GM23338 (cell line): ENCODE results near the gene TMEM63B. TPM values are rescaled to one million over a fixed set of nuclear protein-coding genes. Genes with fewer than 3 reads are reported as not detected.

Experiments used
- ATAC-seq: fragments of 200-7000 bp; cut with Tn5 transposase; 3 replicates; pipeline ENCODE4 v1.9.1; 2020
- DNase-seq: peaks from one replicate; pipeline ENCODE4 v3.0.0-alpha.2; 2015; ENCODE audit warnings: low spot score
- H2AFZ ChIP-seq: fragments of 200-600 bp; sonication (generic); 2 replicates; pipeline ENCODE4 v1.8.0; 2016; ENCODE audit warnings: antibody characterized with exemption, mild to moderate bottlenecking, moderate library complexity
- H3F3A ChIP-seq: fragments of 200-600 bp; sonication (generic); replicated peaks from 2 replicates; pipeline ENCODE4 v1.8.0; 2017; ENCODE audit warnings: antibody characterized with exemption, mixed run types, low read depth
- H3K27ac ChIP-seq: fragments of 200-600 bp; sonication (generic); 2 replicates; pipeline ENCODE4 v1.6.1; 2016; ENCODE audit warnings: low read depth
- H3K27me3 ChIP-seq: fragments of 200-600 bp; sonication (generic); 2 replicates; pipeline ENCODE4 v1.8.0; 2016; ENCODE audit warnings: mild to moderate bottlenecking, mixed run types, moderate library complexity; ENCODE audit not compliant: insufficient read depth
- H3K36me3 ChIP-seq: fragments of 200-600 bp; sonication (generic); 2 replicates; pipeline ENCODE4 v1.8.0; 2016; ENCODE audit warnings: mild to moderate bottlenecking; ENCODE audit not compliant: insufficient read depth
- H3K4me1 ChIP-seq: fragments of 200-600 bp; sonication (generic); 2 replicates; pipeline ENCODE4 v1.8.0; 2016; ENCODE audit warnings: mild to moderate bottlenecking, moderate library complexity; ENCODE audit not compliant: insufficient read depth
- H3K4me2 ChIP-seq: fragments of 200-600 bp; sonication (generic); 2 replicates; pipeline ENCODE4 v1.7.1; 2017; ENCODE audit warnings: mixed run types
- H3K4me3 ChIP-seq: fragments of 200-600 bp; sonication (generic); 2 replicates; pipeline ENCODE4 v1.6.1; 2016; ENCODE audit warnings: mixed run types
- H3K79me2 ChIP-seq: fragments of 200-600 bp; sonication (generic); replicated peaks from 2 replicates; pipeline ENCODE4 v1.8.0; 2017; ENCODE audit warnings: mild to moderate bottlenecking; ENCODE audit not compliant: insufficient read depth
- H3K9me2 ChIP-seq: fragments of 200-600 bp; sonication (generic); 2 replicates; pipeline ENCODE4 v1.8.0; 2017; ENCODE audit not compliant: insufficient read depth
- H4K20me1 ChIP-seq: fragments of 200-600 bp; sonication (generic); replicated peaks from 2 replicates; pipeline ENCODE4 v1.8.0; 2017; ENCODE audit warnings: mild to moderate bottlenecking; ENCODE audit not compliant: insufficient read depth
- H3K27ac Mint-ChIP-seq: 2 replicates; pipeline ENCODE4 v1.8.0; 2020; ENCODE audit warnings: inconsistent platforms, mild to moderate bottlenecking, moderate library complexity, mixed read lengths
- H3K27me3 Mint-ChIP-seq: 3 replicates; pipeline ENCODE4 v1.8.0; 2022; ENCODE audit warnings: low read depth, mild to moderate bottlenecking, moderate library complexity, mixed read lengths, inconsistent platforms; ENCODE audit not compliant: insufficient read depth, poor library complexity
- H3K36me3 Mint-ChIP-seq: 3 replicates; pipeline ENCODE4 v1.8.0; 2021; ENCODE audit warnings: low read depth, mild to moderate bottlenecking, inconsistent platforms, moderate library complexity, mixed read lengths
- H3K4me1 Mint-ChIP-seq: 3 replicates; pipeline ENCODE4 v1.8.0; 2020; ENCODE audit warnings: mild to moderate bottlenecking, inconsistent platforms, mixed read lengths
- H3K4me3 Mint-ChIP-seq: 3 replicates; pipeline ENCODE4 v1.8.0; 2021; ENCODE audit warnings: moderate library complexity, mild to moderate bottlenecking, inconsistent platforms, mixed read lengths
- H3K9me3 Mint-ChIP-seq: 3 replicates; pipeline ENCODE4 v1.8.0; 2020; ENCODE audit warnings: moderate library complexity, mild to moderate bottlenecking, inconsistent platforms, mixed read lengths
- CREB1 ChIP-seq: fragments of 250-450 bp; sonication (Bioruptor Pico); IDR thresholded peaks from 2 replicates; pipeline ENCODE4 v1.5.0; 2020; ENCODE audit warnings: low read depth, mild to moderate bottlenecking, moderate library complexity
- EZH2 ChIP-seq: fragments of 200-600 bp; sonication (generic); IDR thresholded peaks from one replicate; pipeline ENCODE4 v1.8.0; 2017; ENCODE audit warnings: antibody characterized with exemption, mild to moderate bottlenecking, low read depth; ENCODE audit not compliant: unreplicated experiment
- EZH2phosphoT487 ChIP-seq: fragments of 200-600 bp; sonication (generic); IDR thresholded peaks from one replicate; pipeline ENCODE4 v1.8.1; 2018; ENCODE audit warnings: antibody characterized with exemption; ENCODE audit not compliant: unreplicated experiment
- JUNB ChIP-seq: IDR thresholded peaks from one replicate; pipeline ENCODE4 v1.6.1; 2016; ENCODE audit warnings: antibody characterized with exemption; ENCODE audit not compliant: unreplicated experiment
- NANOG ChIP-seq: IDR thresholded peaks from 2 replicates; pipeline ENCODE4 v1.6.1; 2016; ENCODE audit warnings: antibody characterized with exemption, borderline replicate concordance
- POLR2AphosphoS5 ChIP-seq: IDR thresholded peaks from 2 replicates; pipeline ENCODE4 v1.6.1; 2016; ENCODE audit warnings: antibody characterized with exemption, low read depth
- STAT1 ChIP-seq: IDR thresholded peaks from one replicate; pipeline ENCODE4 v1.6.1; 2016; ENCODE audit warnings: antibody characterized with exemption; ENCODE audit not compliant: unreplicated experiment
- ZNF114 ChIP-seq: fragments of 250-450 bp; sonication (Bioruptor Pico); IDR thresholded peaks from 2 replicates; pipeline ENCODE4 v1.5.0; 2020; ENCODE audit warnings: mild to moderate bottlenecking, moderate library complexity
- ZNF331 ChIP-seq: fragments of 250-450 bp; sonication (Bioruptor Pico); IDR thresholded peaks from 2 replicates; pipeline ENCODE4 v1.5.0; 2020; ENCODE audit warnings: low read depth, mild to moderate bottlenecking, moderate library complexity
- polyA plus RNA-seq: library from polyadenylated mRNA; unstranded; fragments of >200 nt; fragmentation: Nextera tagmentation; extraction: Ambion mirVana; gene quantifications from 2 replicates; pipeline ENCODE4 v1.2.1, GENCODE V29; 2016
- total RNA-seq: library from RNA; depleted of rRNA; stranded (reverse); fragments of >200 nt; shearing (Covaris generic); gene quantifications from 2 replicates; pipeline ENCODE4 v1.2.3, GENCODE V29; 2014
- TF ChIP-seq, protein P1 (sequence below): IDR thresholded peaks from 2 replicates; pipeline ENCODE4 v1.6.1; 2016; ENCODE audit warnings: antibody characterized with exemption
- TF ChIP-seq, protein P2 (sequence below), 2 experiments: fragments of 200-600 bp in 1 of 2; sonication (generic) in 1 of 2; conservative IDR thresholded peaks; 2 replicates each; pipeline versions ENCODE4 v1.5.1 to v1.6.1; 2016 to 2017; ENCODE audit warnings: antibody characterized with exemption in 2 of 2, low read depth in 2 of 2, mild to moderate bottlenecking in 2 of 2, moderate library complexity in 1 of 2
- TF ChIP-seq, protein P3 (sequence below): fragments of 250-450 bp; sonication (Bioruptor Pico); IDR thresholded peaks from 2 replicates; pipeline ENCODE4 v1.5.0; 2020; ENCODE audit warnings: mild to moderate bottlenecking, moderate library complexity
- TF ChIP-seq, protein P4 (sequence below): IDR thresholded peaks from one replicate; pipeline ENCODE4 v1.6.1; 2018; ENCODE audit warnings: antibody characterized with exemption; ENCODE audit not compliant: unreplicated experiment

The TMEM63B gene
- total and polyA plus RNA-seq, 2 experiments from 2014 or later = 10.1 to 36.0 TPM

DNA sequence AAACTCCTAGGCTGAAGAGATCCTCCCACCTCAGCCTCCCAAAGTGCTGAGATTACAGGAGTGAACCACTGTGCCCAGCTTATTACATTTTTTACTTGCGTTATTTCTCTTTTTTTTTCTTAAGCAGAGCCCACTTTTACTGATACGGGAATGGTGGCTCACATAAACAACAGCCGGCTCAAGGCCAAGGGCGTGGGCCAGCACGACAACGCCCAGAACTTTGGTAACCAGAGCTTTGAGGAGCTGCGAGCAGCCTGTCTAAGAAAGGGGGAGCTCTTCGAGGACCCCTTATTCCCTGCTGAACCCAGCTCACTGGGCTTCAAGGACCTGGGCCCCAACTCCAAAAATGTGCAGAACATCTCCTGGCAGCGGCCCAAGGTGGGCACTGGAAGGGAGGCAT, 41.8 kb downstream of the TMEM63B start:
- no peaks in the 10 kb centered on the region for H3K9me2 ChIP-seq
- H3K27ac Mint-ChIP-seq = no peak overlapping the region
- no peaks in the 10 kb centered on the region for H4K20me1 ChIP-seq
- H3K4me3 Mint-ChIP-seq = no peak overlapping the region
- peaks cover 34% of the 10 kb centered on the region for H3K4me1 Mint-ChIP-seq
- no peaks in the 10 kb centered on the region for H3K79me2 ChIP-seq
- H3K27me3 Mint-ChIP-seq = peaks cover 17% of the 10 kb centered on the region
- H3K27ac ChIP-seq = no peak overlapping the region
- no peaks in the 10 kb centered on the region for H3K9me3 Mint-ChIP-seq
- no peaks in the 10 kb centered on the region for H3F3A ChIP-seq
- H3K4me1 ChIP-seq = peaks cover 18% of the 10 kb centered on the region
- H3K36me3 Mint-ChIP-seq = no peaks in the 10 kb centered on the region
- no peak for ATAC-seq
- TF ChIP-seq, protein P1, sequence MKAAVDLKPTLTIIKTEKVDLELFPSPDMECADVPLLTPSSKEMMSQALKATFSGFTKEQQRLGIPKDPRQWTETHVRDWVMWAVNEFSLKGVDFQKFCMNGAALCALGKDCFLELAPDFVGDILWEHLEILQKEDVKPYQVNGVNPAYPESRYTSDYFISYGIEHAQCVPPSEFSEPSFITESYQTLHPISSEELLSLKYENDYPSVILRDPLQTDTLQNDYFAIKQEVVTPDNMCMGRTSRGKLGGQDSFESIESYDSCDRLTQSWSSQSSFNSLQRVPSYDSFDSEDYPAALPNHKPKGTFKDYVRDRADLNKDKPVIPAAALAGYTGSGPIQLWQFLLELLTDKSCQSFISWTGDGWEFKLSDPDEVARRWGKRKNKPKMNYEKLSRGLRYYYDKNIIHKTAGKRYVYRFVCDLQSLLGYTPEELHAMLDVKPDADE = no peak
- no peak for TF ChIP-seq EZH2phosphoT487
- TF ChIP-seq, protein P2, sequence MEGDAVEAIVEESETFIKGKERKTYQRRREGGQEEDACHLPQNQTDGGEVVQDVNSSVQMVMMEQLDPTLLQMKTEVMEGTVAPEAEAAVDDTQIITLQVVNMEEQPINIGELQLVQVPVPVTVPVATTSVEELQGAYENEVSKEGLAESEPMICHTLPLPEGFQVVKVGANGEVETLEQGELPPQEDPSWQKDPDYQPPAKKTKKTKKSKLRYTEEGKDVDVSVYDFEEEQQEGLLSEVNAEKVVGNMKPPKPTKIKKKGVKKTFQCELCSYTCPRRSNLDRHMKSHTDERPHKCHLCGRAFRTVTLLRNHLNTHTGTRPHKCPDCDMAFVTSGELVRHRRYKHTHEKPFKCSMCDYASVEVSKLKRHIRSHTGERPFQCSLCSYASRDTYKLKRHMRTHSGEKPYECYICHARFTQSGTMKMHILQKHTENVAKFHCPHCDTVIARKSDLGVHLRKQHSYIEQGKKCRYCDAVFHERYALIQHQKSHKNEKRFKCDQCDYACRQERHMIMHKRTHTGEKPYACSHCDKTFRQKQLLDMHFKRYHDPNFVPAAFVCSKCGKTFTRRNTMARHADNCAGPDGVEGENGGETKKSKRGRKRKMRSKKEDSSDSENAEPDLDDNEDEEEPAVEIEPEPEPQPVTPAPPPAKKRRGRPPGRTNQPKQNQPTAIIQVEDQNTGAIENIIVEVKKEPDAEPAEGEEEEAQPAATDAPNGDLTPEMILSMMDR (conservative IDR thresholded peaks at IDR 0.05; ENCODE audit: low read depth in 2 of 2) = no peak
- no peak for TF ChIP-seq POLR2AphosphoS5
- no peak for TF ChIP-seq ZNF331
- TF ChIP-seq ZNF114 (CRISPR knock-in tag) = no peak
- TF ChIP-seq, protein P3, sequence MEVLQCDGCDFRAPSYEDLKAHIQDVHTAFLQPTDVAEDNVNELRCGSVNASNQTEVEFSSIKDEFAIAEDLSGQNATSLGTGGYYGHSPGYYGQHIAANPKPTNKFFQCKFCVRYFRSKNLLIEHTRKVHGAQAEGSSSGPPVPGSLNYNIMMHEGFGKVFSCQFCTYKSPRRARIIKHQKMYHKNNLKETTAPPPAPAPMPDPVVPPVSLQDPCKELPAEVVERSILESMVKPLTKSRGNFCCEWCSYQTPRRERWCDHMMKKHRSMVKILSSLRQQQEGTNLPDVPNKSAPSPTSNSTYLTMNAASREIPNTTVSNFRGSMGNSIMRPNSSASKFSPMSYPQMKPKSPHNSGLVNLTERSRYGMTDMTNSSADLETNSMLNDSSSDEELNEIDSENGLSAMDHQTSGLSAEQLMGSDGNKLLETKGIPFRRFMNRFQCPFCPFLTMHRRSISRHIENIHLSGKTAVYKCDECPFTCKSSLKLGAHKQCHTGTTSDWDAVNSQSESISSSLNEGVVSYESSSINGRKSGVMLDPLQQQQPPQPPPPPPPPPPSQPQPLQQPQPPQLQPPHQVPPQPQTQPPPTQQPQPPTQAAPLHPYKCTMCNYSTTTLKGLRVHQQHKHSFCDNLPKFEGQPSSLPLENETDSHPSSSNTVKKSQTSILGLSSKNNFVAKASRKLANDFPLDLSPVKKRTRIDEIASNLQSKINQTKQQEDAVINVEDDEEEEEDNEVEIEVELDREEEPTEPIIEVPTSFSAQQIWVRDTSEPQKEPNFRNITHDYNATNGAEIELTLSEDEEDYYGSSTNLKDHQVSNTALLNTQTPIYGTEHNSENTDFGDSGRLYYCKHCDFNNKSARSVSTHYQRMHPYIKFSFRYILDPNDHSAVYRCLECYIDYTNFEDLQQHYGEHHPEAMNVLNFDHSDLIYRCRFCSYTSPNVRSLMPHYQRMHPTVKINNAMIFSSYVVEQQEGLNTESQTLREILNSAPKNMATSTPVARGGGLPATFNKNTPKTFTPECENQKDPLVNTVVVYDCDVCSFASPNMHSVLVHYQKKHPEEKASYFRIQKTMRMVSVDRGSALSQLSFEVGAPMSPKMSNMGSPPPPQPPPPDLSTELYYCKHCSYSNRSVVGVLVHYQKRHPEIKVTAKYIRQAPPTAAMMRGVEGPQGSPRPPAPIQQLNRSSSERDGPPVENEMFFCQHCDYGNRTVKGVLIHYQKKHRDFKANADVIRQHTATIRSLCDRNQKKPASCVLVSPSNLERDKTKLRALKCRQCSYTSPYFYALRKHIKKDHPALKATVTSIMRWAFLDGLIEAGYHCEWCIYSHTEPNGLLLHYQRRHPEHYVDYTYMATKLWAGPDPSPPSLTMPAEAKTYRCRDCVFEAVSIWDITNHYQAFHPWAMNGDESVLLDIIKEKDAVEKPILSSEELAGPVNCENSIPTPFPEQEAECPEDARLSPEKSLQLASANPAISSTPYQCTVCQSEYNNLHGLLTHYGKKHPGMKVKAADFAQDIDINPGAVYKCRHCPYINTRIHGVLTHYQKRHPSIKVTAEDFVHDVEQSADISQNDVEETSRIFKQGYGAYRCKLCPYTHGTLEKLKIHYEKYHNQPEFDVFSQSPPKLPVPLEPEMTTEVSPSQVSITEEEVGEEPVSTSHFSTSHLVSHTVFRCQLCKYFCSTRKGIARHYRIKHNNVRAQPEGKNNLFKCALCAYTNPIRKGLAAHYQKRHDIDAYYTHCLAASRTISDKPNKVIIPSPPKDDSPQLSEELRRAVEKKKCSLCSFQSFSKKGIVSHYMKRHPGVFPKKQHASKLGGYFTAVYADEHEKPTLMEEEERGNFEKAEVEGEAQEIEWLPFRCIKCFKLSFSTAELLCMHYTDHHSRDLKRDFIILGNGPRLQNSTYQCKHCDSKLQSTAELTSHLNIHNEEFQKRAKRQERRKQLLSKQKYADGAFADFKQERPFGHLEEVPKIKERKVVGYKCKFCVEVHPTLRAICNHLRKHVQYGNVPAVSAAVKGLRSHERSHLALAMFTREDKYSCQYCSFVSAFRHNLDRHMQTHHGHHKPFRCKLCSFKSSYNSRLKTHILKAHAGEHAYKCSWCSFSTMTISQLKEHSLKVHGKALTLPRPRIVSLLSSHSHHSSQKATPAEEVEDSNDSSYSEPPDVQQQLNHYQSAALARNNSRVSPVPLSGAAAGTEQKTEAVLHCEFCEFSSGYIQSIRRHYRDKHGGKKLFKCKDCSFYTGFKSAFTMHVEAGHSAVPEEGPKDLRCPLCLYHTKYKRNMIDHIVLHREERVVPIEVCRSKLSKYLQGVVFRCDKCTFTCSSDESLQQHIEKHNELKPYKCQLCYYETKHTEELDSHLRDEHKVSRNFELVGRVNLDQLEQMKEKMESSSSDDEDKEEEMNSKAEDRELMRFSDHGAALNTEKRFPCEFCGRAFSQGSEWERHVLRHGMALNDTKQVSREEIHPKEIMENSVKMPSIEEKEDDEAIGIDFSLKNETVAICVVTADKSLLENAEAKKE (CRISPR knock-in tag) = no peak
- TF ChIP-seq EZH2 = no peak
- TF ChIP-seq, protein P4, sequence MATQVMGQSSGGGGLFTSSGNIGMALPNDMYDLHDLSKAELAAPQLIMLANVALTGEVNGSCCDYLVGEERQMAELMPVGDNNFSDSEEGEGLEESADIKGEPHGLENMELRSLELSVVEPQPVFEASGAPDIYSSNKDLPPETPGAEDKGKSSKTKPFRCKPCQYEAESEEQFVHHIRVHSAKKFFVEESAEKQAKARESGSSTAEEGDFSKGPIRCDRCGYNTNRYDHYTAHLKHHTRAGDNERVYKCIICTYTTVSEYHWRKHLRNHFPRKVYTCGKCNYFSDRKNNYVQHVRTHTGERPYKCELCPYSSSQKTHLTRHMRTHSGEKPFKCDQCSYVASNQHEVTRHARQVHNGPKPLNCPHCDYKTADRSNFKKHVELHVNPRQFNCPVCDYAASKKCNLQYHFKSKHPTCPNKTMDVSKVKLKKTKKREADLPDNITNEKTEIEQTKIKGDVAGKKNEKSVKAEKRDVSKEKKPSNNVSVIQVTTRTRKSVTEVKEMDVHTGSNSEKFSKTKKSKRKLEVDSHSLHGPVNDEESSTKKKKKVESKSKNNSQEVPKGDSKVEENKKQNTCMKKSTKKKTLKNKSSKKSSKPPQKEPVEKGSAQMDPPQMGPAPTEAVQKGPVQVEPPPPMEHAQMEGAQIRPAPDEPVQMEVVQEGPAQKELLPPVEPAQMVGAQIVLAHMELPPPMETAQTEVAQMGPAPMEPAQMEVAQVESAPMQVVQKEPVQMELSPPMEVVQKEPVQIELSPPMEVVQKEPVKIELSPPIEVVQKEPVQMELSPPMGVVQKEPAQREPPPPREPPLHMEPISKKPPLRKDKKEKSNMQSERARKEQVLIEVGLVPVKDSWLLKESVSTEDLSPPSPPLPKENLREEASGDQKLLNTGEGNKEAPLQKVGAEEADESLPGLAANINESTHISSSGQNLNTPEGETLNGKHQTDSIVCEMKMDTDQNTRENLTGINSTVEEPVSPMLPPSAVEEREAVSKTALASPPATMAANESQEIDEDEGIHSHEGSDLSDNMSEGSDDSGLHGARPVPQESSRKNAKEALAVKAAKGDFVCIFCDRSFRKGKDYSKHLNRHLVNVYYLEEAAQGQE = no peak
- no peak for TF ChIP-seq CREB1 (CRISPR knock-in tag)
- no peak for TF ChIP-seq STAT1
- no peak for TF ChIP-seq JUNB
- TF ChIP-seq NANOG = no peak
- no peak overlapping the region for H3K4me2 ChIP-seq
- no peak overlapping the region for H3K4me3 ChIP-seq
- DNase-seq = no peak
- no peaks in the 10 kb centered on the region for H3K27me3 ChIP-seq
- no peaks in the 10 kb centered on the region for H3K36me3 ChIP-seq
- H2AFZ ChIP-seq = no peak overlapping the region
